ENCODE data around the gene MYOC.

Gene MYOC

DNA sequence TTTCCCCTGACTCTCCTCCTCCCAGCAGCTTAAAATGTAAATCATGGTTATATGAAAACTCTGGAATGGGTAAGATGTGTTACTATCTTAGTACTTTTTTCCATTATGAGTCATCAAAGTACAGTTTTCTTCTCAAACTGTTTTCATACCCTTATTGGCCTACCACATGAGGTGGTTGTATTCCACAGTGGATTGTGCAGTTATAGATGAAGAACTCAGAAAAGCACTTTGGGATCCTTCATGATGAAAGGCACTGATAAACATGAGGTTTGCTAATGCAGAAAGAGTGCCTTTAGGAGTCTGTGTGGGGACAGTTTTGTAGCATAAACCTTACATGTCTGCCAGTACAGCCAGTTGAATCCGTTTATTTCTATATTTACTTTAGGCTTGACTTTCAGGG, 62.5 kb downstream of the MYOC start:
- peaks cover 17 to 88% of the 10 kb centered on the region in 2 experiments for H3K36me3 ChIP-seq (ENCODE audit: control insufficient read depth in 1 of 2, insufficient read depth in 2 of 2, low read depth in 1 of 2, low read length in 2 of 2)
- H3K9ac ChIP-seq (ENCODE audit: low read length) = peak overlapping the region; percentile 49
- peaks cover 3% of the 10 kb centered on the region for H3K4me1 ChIP-seq (ENCODE audit: control insufficient read depth, insufficient read depth, low read depth, low read length)
- no peak overlapping the region for H2BK120ac ChIP-seq (ENCODE audit: low read depth, low read length)
- H3K4ac ChIP-seq (ENCODE audit: low read depth in 1 of 2, low read length in 2 of 2) = no peak overlapping the region
- no peak overlapping the region for H2BK12ac ChIP-seq (ENCODE audit: low read length in 2 of 2)
- no peak overlapping the region for H2BK15ac ChIP-seq (ENCODE audit: low read depth, poor library complexity, severe bottlenecking)
- H3K79me1 ChIP-seq (replicated peaks; ENCODE audit: low read length, poor library complexity, severe bottlenecking) = peaks cover 17% of the 10 kb centered on the region
- no peak overlapping the region for H3K18ac ChIP-seq (ENCODE audit: low read depth in 1 of 2, low read length in 2 of 2)
- H4K91ac ChIP-seq (ENCODE audit: low read length) = no peak overlapping the region
- no peak overlapping the region for H3K14ac ChIP-seq (ENCODE audit: low read length in 2 of 2)
- H2AFZ ChIP-seq (ENCODE audit: low read depth, low read length) = no peak overlapping the region
- WGBS = no CpG with 5 or more reads among the region's 1 CpG
- no peak overlapping the region for H3K23ac ChIP-seq (ENCODE audit: low read length in 2 of 2)
- H4K8ac ChIP-seq (ENCODE audit: low read length) = no peak overlapping the region
- no peak overlapping the region for H3K4me2 ChIP-seq (ENCODE audit: low read length, poor library complexity, severe bottlenecking)
- no peaks in the 10 kb centered on the region for H3K9me3 ChIP-seq (ENCODE audit: control insufficient read depth, low read length)
- no peak overlapping the region for H2AK5ac ChIP-seq (ENCODE audit: low read length, severe bottlenecking)
- DNase-seq = peak; percentile 79
- no peak overlapping the region for H3K4me3 ChIP-seq (ENCODE audit: insufficient read depth in 1 of 2, low read depth in 1 of 2, low read length in 2 of 2)
- H3K27me3 ChIP-seq (ENCODE audit: control insufficient read depth in 1 of 2, insufficient read depth in 1 of 2, low read length in 2 of 2) = no peaks in the 10 kb centered on the region
- no peak overlapping the region for H2BK5ac ChIP-seq (ENCODE audit: low read depth, low read length, poor library complexity, severe bottlenecking)
- no peak overlapping the region for H3K27ac ChIP-seq (ENCODE audit: low read length, poor library complexity, severe bottlenecking)

DNA sequence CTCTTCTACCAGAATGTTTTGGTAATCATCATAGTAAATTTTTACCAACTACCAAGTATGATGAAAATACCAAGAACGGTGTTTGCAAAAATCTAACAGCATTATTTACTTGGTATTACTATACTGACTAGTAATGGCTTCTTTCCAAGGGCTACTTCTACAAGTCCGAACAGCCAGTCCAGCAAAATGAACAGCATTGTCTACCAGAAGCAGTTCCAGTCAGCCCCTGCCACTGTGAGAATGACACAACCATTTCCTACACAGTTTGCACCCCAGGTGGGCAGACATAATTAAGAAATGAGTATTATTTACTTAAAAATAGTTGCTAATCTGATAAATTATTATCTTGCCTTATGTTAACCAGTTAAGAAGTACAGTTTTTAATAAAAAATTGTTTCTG, 64.3 kb downstream of the MYOC start:
- H2BK120ac ChIP-seq (ENCODE audit: low read depth, low read length) = no peak overlapping the region
- no peak overlapping the region for H3K23ac ChIP-seq (ENCODE audit: low read length in 2 of 2)
- no peak overlapping the region for H3K18ac ChIP-seq (ENCODE audit: low read depth in 1 of 2, low read length in 2 of 2)
- H3K14ac ChIP-seq (ENCODE audit: low read length in 2 of 2) = no peak overlapping the region
- H3K4me2 ChIP-seq (ENCODE audit: low read length, poor library complexity, severe bottlenecking) = no peak overlapping the region
- no peaks in the 10 kb centered on the region for H3K9me3 ChIP-seq (ENCODE audit: control insufficient read depth, low read length)
- no peak overlapping the region for H3K9ac ChIP-seq (ENCODE audit: low read length)
- no peaks in the 10 kb centered on the region for H3K27me3 ChIP-seq (ENCODE audit: control insufficient read depth in 1 of 2, insufficient read depth in 1 of 2, low read length in 2 of 2)
- no peak overlapping the region for H4K8ac ChIP-seq (ENCODE audit: low read length)
- peaks cover 22% of the 10 kb centered on the region for H3K79me1 ChIP-seq (replicated peaks; ENCODE audit: low read length, poor library complexity, severe bottlenecking)
- peaks cover 22 to 91% of the 10 kb centered on the region in 2 experiments for H3K36me3 ChIP-seq (ENCODE audit: control insufficient read depth in 1 of 2, insufficient read depth in 2 of 2, low read depth in 1 of 2, low read length in 2 of 2)
- no peak overlapping the region for H2BK12ac ChIP-seq (ENCODE audit: low read length in 2 of 2)
- no peak overlapping the region for H4K91ac ChIP-seq (ENCODE audit: low read length)
- DNase-seq = no peak
- H3K4me1 ChIP-seq (ENCODE audit: control insufficient read depth, insufficient read depth, low read depth, low read length) = peaks cover 3% of the 10 kb centered on the region
- no peak overlapping the region for H3K4ac ChIP-seq (ENCODE audit: low read depth in 1 of 2, low read length in 2 of 2)
- WGBS = 100% methylated on average over 2 of the region's 2 CpGs
- H2BK5ac ChIP-seq (ENCODE audit: low read depth, low read length, poor library complexity, severe bottlenecking) = no peak overlapping the region
- H2AFZ ChIP-seq (ENCODE audit: low read depth, low read length) = no peak overlapping the region
- H2BK15ac ChIP-seq (ENCODE audit: low read depth, poor library complexity, severe bottlenecking) = no peak overlapping the region
- H3K27ac ChIP-seq (ENCODE audit: low read length, poor library complexity, severe bottlenecking) = no peak overlapping the region
- no peak overlapping the region for H2AK5ac ChIP-seq (ENCODE audit: low read length, severe bottlenecking)
- H3K4me3 ChIP-seq (ENCODE audit: insufficient read depth in 1 of 2, low read depth in 1 of 2, low read length in 2 of 2) = no peak overlapping the region

- DNase-seq = no peak
- no peak overlapping the region for H2AFZ ChIP-seq (ENCODE audit: low read depth, low read length)
Observed at GRCh38 chr1:171585715-171586114, 66.8 kb downstream of the MYOC start.

More at GRCh38 chr1:171585715-171586114, 66.8 kb downstream of the MYOC start:
- Histone ChIP-seq H3K27me3 (ENCODE audit: control insufficient read depth in 1 of 2, insufficient read depth in 1 of 2, low read length in 2 of 2) (no peaks in the 10 kb centered on the region), H4K91ac (ENCODE audit: low read length) (no peak overlapping the region), H3K9ac (ENCODE audit: low read length) (no peak overlapping the region), H3K27ac (ENCODE audit: low read length, poor library complexity, severe bottlenecking) (no peak overlapping the region), H3K4me3 (ENCODE audit: insufficient read depth in 1 of 2, low read depth in 1 of 2, low read length in 2 of 2) (no peak overlapping the region), H3K23ac (ENCODE audit: low read length in 2 of 2) (no peak overlapping the region), H2BK5ac (ENCODE audit: low read depth, low read length, poor library complexity, severe bottlenecking) (no peak overlapping the region), H2BK12ac (ENCODE audit: low read length in 2 of 2) (no peak overlapping the region), H3K14ac (ENCODE audit: low read length in 2 of 2) (no peak overlapping the region), H3K9me3 (ENCODE audit: control insufficient read depth, low read length) (no peaks in the 10 kb centered on the region), H2AK5ac (ENCODE audit: low read length, severe bottlenecking) (no peak overlapping the region), H4K8ac (ENCODE audit: low read length) (no peak overlapping the region), H2BK120ac (ENCODE audit: low read depth, low read length) (no peak overlapping the region), H3K4ac (ENCODE audit: low read depth in 1 of 2, low read length in 2 of 2) (no peak overlapping the region), H2BK15ac (ENCODE audit: low read depth, poor library complexity, severe bottlenecking) (no peak overlapping the region), H3K4me2 (ENCODE audit: low read length, poor library complexity, severe bottlenecking) (no peak overlapping the region), H3K79me1 (replicated peaks; ENCODE audit: low read length, poor library complexity, severe bottlenecking) (peaks cover 18% of the 10 kb centered on the region), H3K36me3 (ENCODE audit: control insufficient read depth in 1 of 2, insufficient read depth in 2 of 2, low read depth in 1 of 2, low read length in 2 of 2) (peaks cover 20 to 91% of the 10 kb centered on the region in 2 experiments), H3K18ac (ENCODE audit: low read depth in 1 of 2, low read length in 2 of 2) (no peak overlapping the region), H3K4me1 (ENCODE audit: control insufficient read depth, insufficient read depth, low read depth, low read length) (peaks cover 3% of the 10 kb centered on the region)
- WGBS = 96% methylated on average over 3 of the region's 9 CpGs

Measured in mesenchymal stem cell (in vitro differentiated cells and primary cell).